Natural killer cell (primary cell): ENCODE results near the gene EXTL1. TPM values are rescaled to one million over a fixed set of nuclear protein-coding genes. Genes with fewer than 3 reads are reported as not detected.

Source experiments
- ATAC-seq, 3 donors: fragments of 150-1000 bp in 2 of 3; fragments of 200-7000 bp in 1 of 3; cut with Tn5 transposase; 1 replicate in 1 of 3; 2 replicates in 2 of 3; pipeline ENCODE4 v1.10.0; 2021; ENCODE audit warnings: mild to moderate bottlenecking in 2 of 3, moderate library complexity in 2 of 3
- DNase-seq, 2 donors: peaks; one replicate each; pipeline versions ENCODE4 v3.0.0 to v3.0.0-alpha.2; 2013 to 2021; ENCODE audit warnings: mixed read lengths in 1 of 2
- H3K27ac ChIP-seq: one replicate; pipeline ENCODE4 v1.5.1; 2013; ENCODE audit warnings: mild to moderate bottlenecking, low read length
- H3K27me3 ChIP-seq: one replicate; pipeline ENCODE4 v1.6.1; 2013; ENCODE audit warnings: low read length; ENCODE audit not compliant: control insufficient read depth, insufficient read depth
- H3K36me3 ChIP-seq: one replicate; pipeline ENCODE4 v1.6.1; 2013; ENCODE audit warnings: low read length; ENCODE audit not compliant: control insufficient read depth, insufficient read depth
- H3K4me1 ChIP-seq: one replicate; pipeline ENCODE4 v1.6.1; 2013; ENCODE audit warnings: low read length; ENCODE audit not compliant: control insufficient read depth, insufficient read depth
- H3K4me3 ChIP-seq: one replicate; pipeline ENCODE4 v1.5.1; 2013; ENCODE audit warnings: low read length
- H3K9me3 ChIP-seq: one replicate; pipeline ENCODE4 v1.6.1; 2013; ENCODE audit warnings: low read length; ENCODE audit not compliant: control insufficient read depth, insufficient read depth
- H3K27ac Mint-ChIP-seq, 2 donors: one replicate each; pipeline ENCODE4 v1.8.0; 2022; ENCODE audit warnings: mild to moderate bottlenecking in 2 of 2, mixed read lengths in 2 of 2, moderate library complexity in 1 of 2
- H3K27me3 Mint-ChIP-seq, 2 donors: one replicate each; pipeline ENCODE4 v1.8.0; 2022; ENCODE audit warnings: low read depth in 2 of 2, mixed read lengths in 2 of 2
- H3K36me3 Mint-ChIP-seq: one replicate; pipeline ENCODE4 v1.8.0; 2022; ENCODE audit warnings: mixed read lengths
- H3K4me1 Mint-ChIP-seq, 2 donors: one replicate each; pipeline ENCODE4 v1.8.0; 2022; ENCODE audit warnings: mixed read lengths in 2 of 2
- H3K4me3 Mint-ChIP-seq: one replicate; pipeline ENCODE4 v1.8.0; 2022; ENCODE audit warnings: mild to moderate bottlenecking, moderate library complexity, mixed read lengths
- H3K9me3 Mint-ChIP-seq, 2 donors: one replicate each; pipeline ENCODE4 v1.8.0; 2022; ENCODE audit warnings: mixed read lengths in 2 of 2
- whole genome bisulfite sequencing: methylation state at CpG from one replicate; pipeline ENCODE4 v1.1.7; 2013; ENCODE audit warnings: missing lambda C conversion rate; ENCODE audit not compliant: insufficient coverage; 5-methylcytosine and 5-hydroxymethylcytosine counted together
- intact Hi-C: fragments of 100-400 bp; cut with micrococcal nuclease; formaldehyde crosslinking; loops from one replicate; pipeline ENCODE4 v1.14.2; 2022
- total RNA-seq, 4 donors: library from RNA; stranded (reverse); fragments of 120-200 nt in 1 of 4; gene quantifications; one replicate each; pipeline versions ENCODE4 v1.2.3 to v1.2.4, GENCODE V29; 2013 to 2022
- TF ChIP-seq, protein P1 (sequence below): fragments of 200-600 bp; IDR thresholded peaks from one replicate; pipeline ENCODE4 v1.8.0; 2022; ENCODE audit warnings: antibody characterized with exemption

EXTL1 gene
- total RNA-seq, 3 donors from 2014 or later (not counting 1 experiment from before 2014, with no cell fraction given) = not detected

DNA sequence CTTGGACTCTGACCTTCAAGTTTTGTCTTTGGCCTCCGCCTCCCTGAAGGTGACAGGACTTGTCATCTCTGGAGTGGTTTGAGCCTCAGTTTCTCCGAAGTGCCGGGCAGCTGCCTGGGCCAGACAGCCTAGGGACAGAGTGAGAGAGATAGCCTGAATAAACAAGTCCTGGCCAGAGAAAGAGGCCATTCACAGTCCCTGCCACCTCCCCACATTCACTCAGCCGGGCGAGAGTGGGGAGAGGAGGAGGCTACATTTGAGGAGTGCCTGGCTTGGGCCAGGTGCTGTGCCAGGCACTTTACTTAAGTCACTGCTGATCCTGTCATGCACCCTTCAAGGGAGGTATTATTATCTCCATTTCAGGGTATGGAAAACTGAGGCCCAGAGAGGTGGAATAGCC, 3.5 kb downstream of the EXTL1 start:
- TF ChIP-seq, protein P1, sequence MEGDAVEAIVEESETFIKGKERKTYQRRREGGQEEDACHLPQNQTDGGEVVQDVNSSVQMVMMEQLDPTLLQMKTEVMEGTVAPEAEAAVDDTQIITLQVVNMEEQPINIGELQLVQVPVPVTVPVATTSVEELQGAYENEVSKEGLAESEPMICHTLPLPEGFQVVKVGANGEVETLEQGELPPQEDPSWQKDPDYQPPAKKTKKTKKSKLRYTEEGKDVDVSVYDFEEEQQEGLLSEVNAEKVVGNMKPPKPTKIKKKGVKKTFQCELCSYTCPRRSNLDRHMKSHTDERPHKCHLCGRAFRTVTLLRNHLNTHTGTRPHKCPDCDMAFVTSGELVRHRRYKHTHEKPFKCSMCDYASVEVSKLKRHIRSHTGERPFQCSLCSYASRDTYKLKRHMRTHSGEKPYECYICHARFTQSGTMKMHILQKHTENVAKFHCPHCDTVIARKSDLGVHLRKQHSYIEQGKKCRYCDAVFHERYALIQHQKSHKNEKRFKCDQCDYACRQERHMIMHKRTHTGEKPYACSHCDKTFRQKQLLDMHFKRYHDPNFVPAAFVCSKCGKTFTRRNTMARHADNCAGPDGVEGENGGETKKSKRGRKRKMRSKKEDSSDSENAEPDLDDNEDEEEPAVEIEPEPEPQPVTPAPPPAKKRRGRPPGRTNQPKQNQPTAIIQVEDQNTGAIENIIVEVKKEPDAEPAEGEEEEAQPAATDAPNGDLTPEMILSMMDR = no peak
- Mint-ChIP-seq H3K4me3 (no peak overlapping the region), H3K27ac (no peak overlapping the region), H3K9me3 (no peaks in the 10 kb centered on the region), H3K27me3 (peaks cover 3 to 4% of the 10 kb centered on the region in 2 donors), H3K4me1 (peaks cover 0 to under 1% of the 10 kb centered on the region in 2 donors), H3K36me3 (no peaks in the 10 kb centered on the region)
- DNase-seq = no peak
- H3K27me3 ChIP-seq = no peaks in the 10 kb centered on the region
- no peaks in the 10 kb centered on the region for H3K4me1 ChIP-seq
- no peak overlapping the region for H3K4me3 ChIP-seq
- H3K27ac ChIP-seq = no peak overlapping the region
- no peak for ATAC-seq
- no peaks in the 10 kb centered on the region for H3K9me3 ChIP-seq
- intact Hi-C loops = no loop called here
- H3K36me3 ChIP-seq = no peaks in the 10 kb centered on the region
- WGBS = 98% methylated on average over 3 of the region's 5 CpGs

DNA sequence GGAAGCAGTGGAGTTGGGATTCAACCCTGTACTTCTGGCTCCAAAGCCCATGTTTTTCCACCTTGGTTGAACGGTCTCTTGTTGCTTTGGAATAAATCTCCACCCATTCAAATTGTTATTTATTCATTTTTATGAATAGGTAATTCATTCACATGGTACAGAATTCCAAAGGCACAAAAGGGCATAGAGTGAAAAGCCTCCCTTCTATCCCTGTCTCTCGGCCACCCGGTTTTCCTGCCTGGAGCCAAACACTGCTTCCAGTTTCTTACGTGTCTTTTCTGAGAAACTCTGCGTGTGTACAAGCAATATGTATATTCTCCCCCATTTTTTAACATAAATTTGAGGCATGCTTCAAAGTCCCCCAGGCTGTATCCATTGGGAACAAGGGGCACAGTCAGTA, 3.9 kb downstream of the EXTL1 start:
- no peak overlapping the region for H3K27ac Mint-ChIP-seq

DNA sequence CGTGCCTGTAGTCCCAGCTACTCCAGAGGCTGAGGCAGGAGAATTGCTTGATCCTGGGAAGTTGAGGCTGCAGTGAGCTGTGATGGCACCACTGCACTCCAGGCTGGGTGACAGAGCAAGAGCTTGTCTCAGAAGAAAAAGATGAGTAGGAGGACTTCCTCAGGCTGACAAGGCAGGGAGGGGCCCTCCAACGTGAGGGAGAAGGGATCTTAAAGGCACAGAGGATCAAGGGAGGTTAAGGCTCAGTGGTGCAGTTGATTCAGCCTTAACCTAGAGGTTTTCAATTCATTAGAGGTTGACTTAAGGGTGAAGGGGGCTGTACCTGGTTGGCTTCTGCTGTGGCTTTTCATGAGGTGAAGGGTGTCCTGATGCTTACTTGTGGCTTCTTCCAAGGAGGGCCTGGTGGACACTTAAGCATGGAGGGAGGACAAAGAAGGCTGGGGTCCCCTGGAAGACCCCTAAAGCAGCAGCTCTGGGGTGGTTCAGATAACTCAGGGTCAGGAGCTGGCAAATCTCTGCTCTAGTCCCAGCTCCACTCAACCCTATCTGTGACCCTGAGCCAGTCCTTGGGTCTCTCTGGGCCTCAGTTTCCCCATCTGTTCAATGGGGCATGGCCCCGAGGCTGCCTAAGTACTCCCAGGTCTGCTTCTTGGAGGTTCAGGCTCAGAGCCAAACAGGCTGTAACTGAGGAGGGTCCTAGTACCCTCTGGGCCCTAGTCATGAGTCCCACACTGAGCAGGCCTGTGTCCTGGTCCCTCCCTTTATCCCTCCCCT, 6.3 kb downstream of the EXTL1 start:
- H3K9me3 Mint-ChIP-seq = no peaks in the 10 kb centered on the region
- H3K4me1 Mint-ChIP-seq = no peaks in the 10 kb centered on the region
- Histone ChIP-seq H3K4me1 (no peaks in the 10 kb centered on the region), H3K36me3 (no peaks in the 10 kb centered on the region), H3K27ac (no peak overlapping the region), H3K9me3 (no peaks in the 10 kb centered on the region), H3K27me3 (no peaks in the 10 kb centered on the region), H3K4me3 (no peak overlapping the region)
- no peaks in the 10 kb centered on the region for H3K36me3 Mint-ChIP-seq
- TF ChIP-seq, protein P1 = no peak
- no peak overlapping the region for H3K27ac Mint-ChIP-seq
- no peak for DNase-seq
- H3K27me3 Mint-ChIP-seq = peaks cover 0 to 12% of the 10 kb centered on the region in 2 donors
- 51% methylated on average over 3 of the region's 3 CpGs for WGBS
- no peak overlapping the region for H3K4me3 Mint-ChIP-seq
- no peak for ATAC-seq
- intact Hi-C loops = no loop called here

More for the DNA sequence above, 3.9 kb downstream of the EXTL1 start:
- TF ChIP-seq, protein P1 = no peak
- no peak for DNase-seq
- H3K9me3 ChIP-seq = no peaks in the 10 kb centered on the region
- no peak overlapping the region for H3K4me3 ChIP-seq
- H3K27ac ChIP-seq = no peak overlapping the region
- WGBS = 92% methylated on average over 4 of the region's 5 CpGs
- H3K27me3 ChIP-seq = no peaks in the 10 kb centered on the region
- Mint-ChIP-seq H3K9me3 (no peaks in the 10 kb centered on the region), H3K36me3 (no peaks in the 10 kb centered on the region), H3K4me3 (no peak overlapping the region), H3K27me3 (peaks cover 0 to 3% of the 10 kb centered on the region in 2 donors), H3K4me1 (no peaks in the 10 kb centered on the region)
- intact Hi-C loops = no loop called here
- no peaks in the 10 kb centered on the region for H3K4me1 ChIP-seq
- ATAC-seq = no peak
- no peaks in the 10 kb centered on the region for H3K36me3 ChIP-seq
